ENCODE results near the gene CASP3.

DNA sequence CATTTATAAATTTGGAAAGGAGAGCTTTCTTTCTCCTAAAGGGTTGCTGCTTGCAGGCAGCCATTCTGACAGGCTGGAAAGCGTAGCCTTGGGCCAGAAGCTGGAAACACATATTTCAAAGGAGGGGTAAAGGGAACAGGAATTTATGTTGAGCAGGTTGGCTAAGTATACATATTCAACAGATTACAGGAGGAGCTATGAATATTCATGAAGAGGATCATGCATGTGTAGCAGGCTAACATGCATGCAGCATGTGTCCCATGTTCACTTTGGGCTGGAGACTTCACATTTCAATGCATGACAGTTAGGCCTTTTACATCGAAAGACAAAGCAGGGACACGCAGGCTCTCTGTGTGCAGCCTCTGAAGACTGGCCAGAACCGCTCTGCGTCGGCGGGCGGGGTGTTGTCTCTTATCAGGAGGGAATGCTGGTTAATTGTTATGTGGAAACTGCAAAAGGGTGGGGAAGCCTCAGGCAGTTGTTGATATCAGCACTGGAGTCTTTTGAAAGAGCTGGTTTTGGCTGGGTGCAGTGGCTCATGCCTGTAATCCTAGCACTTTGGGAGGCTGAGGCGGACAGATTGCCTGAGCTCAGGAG, 31.5 kb downstream of the CASP3 start:
- TF ChIP-seq, protein P1, sequence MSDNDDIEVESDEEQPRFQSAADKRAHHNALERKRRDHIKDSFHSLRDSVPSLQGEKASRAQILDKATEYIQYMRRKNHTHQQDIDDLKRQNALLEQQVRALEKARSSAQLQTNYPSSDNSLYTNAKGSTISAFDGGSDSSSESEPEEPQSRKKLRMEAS (IDR thresholded peaks at IDR 0.05): no peak
- TF ChIP-seq CEBPB (IDR thresholded peaks at IDR 0.05) (no peak), CREB1 (IDR thresholded peaks at IDR 0.05; ENCODE audit: low read depth) (no peak), YY1 (IDR thresholded peaks at IDR 0.05; ENCODE audit: low read depth) (no peak), EGR1 (IDR thresholded peaks at IDR 0.05) (no peak), TCF12 (IDR thresholded peaks at IDR 0.05; ENCODE audit: low read depth) (no peak), RAD21 (IDR thresholded peaks at IDR 0.05; ENCODE audit: low read depth) (no peak), ZBTB7A (IDR thresholded peaks at IDR 0.05; ENCODE audit: low read depth) (no peak), EP300 (IDR thresholded peaks at IDR 0.05; ENCODE audit: borderline replicate concordance) (no peak), FOXM1 (IDR thresholded peaks at IDR 0.05; ENCODE audit: borderline replicate concordance, low read depth) (no peak), NFIC (IDR thresholded peaks at IDR 0.05) (no peak), TEAD4 (IDR thresholded peaks at IDR 0.05) (no peak)
- TF ChIP-seq, protein P2, sequence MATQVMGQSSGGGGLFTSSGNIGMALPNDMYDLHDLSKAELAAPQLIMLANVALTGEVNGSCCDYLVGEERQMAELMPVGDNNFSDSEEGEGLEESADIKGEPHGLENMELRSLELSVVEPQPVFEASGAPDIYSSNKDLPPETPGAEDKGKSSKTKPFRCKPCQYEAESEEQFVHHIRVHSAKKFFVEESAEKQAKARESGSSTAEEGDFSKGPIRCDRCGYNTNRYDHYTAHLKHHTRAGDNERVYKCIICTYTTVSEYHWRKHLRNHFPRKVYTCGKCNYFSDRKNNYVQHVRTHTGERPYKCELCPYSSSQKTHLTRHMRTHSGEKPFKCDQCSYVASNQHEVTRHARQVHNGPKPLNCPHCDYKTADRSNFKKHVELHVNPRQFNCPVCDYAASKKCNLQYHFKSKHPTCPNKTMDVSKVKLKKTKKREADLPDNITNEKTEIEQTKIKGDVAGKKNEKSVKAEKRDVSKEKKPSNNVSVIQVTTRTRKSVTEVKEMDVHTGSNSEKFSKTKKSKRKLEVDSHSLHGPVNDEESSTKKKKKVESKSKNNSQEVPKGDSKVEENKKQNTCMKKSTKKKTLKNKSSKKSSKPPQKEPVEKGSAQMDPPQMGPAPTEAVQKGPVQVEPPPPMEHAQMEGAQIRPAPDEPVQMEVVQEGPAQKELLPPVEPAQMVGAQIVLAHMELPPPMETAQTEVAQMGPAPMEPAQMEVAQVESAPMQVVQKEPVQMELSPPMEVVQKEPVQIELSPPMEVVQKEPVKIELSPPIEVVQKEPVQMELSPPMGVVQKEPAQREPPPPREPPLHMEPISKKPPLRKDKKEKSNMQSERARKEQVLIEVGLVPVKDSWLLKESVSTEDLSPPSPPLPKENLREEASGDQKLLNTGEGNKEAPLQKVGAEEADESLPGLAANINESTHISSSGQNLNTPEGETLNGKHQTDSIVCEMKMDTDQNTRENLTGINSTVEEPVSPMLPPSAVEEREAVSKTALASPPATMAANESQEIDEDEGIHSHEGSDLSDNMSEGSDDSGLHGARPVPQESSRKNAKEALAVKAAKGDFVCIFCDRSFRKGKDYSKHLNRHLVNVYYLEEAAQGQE (IDR thresholded peaks at IDR 0.05; ENCODE audit: low read depth): no peak
